Ishikawa (cell line): ENCODE data around the gene MRPL19.

Source experiments
- MAX ChIP-seq: IDR thresholded peaks from 2 replicates; pipeline ENCODE4 v1.6.1; 2012
- NFIC ChIP-seq: IDR thresholded peaks from 2 replicates; pipeline ENCODE4 v1.6.1; 2012
- TAF1 ChIP-seq: IDR thresholded peaks from 2 replicates; pipeline ENCODE4 v1.6.1; 2012; ENCODE audit warnings: low read depth, mild to moderate bottlenecking
- TEAD4 ChIP-seq: IDR thresholded peaks from 2 replicates; pipeline ENCODE4 v1.6.1; 2012
- YY1 ChIP-seq: IDR thresholded peaks from 2 replicates; pipeline ENCODE4 v1.6.1; 2012; ENCODE audit warnings: low read depth
- TF ChIP-seq, protein P1 (sequence below): IDR thresholded peaks from 2 replicates; pipeline ENCODE4 v1.6.1; 2012; ENCODE audit warnings: low read depth, mild to moderate bottlenecking

DNA sequence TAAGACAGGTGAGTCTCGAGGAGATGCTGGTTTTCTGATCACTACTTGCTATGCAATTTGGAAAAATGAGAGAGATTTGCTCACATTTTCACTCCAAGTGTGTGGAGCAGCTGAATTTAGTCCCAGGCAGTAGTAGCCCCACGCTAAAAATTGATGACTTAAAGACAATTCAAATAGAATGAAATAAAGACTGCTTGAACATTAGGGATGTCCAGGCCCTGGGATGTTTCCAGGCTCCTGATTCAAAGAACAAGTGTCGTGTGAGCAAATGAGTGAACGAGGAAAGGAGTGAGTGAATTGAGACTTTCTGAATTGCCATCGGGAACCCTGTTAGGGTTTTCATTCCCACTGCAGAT, 37.3 kb upstream of the MRPL19 start:
- TF ChIP-seq TEAD4 (no peak), MAX (no peak), YY1 (no peak), TAF1 (no peak), NFIC (no peak)
- TF ChIP-seq, protein P1, sequence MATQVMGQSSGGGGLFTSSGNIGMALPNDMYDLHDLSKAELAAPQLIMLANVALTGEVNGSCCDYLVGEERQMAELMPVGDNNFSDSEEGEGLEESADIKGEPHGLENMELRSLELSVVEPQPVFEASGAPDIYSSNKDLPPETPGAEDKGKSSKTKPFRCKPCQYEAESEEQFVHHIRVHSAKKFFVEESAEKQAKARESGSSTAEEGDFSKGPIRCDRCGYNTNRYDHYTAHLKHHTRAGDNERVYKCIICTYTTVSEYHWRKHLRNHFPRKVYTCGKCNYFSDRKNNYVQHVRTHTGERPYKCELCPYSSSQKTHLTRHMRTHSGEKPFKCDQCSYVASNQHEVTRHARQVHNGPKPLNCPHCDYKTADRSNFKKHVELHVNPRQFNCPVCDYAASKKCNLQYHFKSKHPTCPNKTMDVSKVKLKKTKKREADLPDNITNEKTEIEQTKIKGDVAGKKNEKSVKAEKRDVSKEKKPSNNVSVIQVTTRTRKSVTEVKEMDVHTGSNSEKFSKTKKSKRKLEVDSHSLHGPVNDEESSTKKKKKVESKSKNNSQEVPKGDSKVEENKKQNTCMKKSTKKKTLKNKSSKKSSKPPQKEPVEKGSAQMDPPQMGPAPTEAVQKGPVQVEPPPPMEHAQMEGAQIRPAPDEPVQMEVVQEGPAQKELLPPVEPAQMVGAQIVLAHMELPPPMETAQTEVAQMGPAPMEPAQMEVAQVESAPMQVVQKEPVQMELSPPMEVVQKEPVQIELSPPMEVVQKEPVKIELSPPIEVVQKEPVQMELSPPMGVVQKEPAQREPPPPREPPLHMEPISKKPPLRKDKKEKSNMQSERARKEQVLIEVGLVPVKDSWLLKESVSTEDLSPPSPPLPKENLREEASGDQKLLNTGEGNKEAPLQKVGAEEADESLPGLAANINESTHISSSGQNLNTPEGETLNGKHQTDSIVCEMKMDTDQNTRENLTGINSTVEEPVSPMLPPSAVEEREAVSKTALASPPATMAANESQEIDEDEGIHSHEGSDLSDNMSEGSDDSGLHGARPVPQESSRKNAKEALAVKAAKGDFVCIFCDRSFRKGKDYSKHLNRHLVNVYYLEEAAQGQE: no peak
